Upper lobe of right lung (tissue), 1 donor: ENCODE data around the gene ARL8A. TPM values are rescaled to one million over a fixed set of nuclear protein-coding genes. Genes with fewer than 3 reads are reported as not detected.

ENCODE experiments used
- ATAC-seq: fragments of 200-7000 bp; cut with Tn5 transposase; one replicate; pipeline ENCODE4 v1.9.1; 2020; ENCODE audit warnings: mild to moderate bottlenecking, moderate library complexity
- DNase-seq: peaks from one replicate; pipeline ENCODE4 v3.0.0-alpha.2; 2020
- H3K27ac ChIP-seq: fragments of 200-600 bp; one replicate; pipeline ENCODE4 v1.8.0; 2022
- H3K27me3 ChIP-seq: fragments of 200-600 bp; one replicate; pipeline ENCODE4 v1.8.0; 2022; ENCODE audit warnings: mild to moderate bottlenecking
- H3K36me3 ChIP-seq: fragments of 200-600 bp; one replicate; pipeline ENCODE4 v1.8.0; 2022
- H3K4me1 ChIP-seq: fragments of 200-600 bp; one replicate; pipeline ENCODE4 v1.8.0; 2022
- H3K4me3 ChIP-seq: fragments of 200-600 bp; one replicate; pipeline ENCODE4 v1.8.0; 2022; ENCODE audit warnings: mild to moderate bottlenecking
- H3K9me3 ChIP-seq: fragments of 200-600 bp; one replicate; pipeline ENCODE4 v1.8.0; 2022
- intact Hi-C: fragments of 100-400 bp; cut with DNase I; formaldehyde crosslinking; loops from one replicate; pipeline ENCODE4 v1.11.0; 2022
- total RNA-seq: library from RNA; stranded (reverse); fragmentation: NEBNext Ultra II Directional; extraction: Animal tissue kit (Norgen Biotek cat#: 25700); gene quantifications from one replicate; pipeline ENCODE4 v1.2.1, GENCODE V29; 2021
- TF ChIP-seq, protein P1 (sequence below): fragments of 200-600 bp; IDR thresholded peaks from one replicate; pipeline ENCODE4 v1.8.0; 2022; ENCODE audit warnings: antibody characterized with exemption
- donor health status: DM: no; HTN: yes; CAD: no; lungs with severe emphysema.

The ARL8A gene
- total RNA-seq, 1 donor from 2014 or later, result 106 TPM

GRCh38 chr1:202152399-202152798 lies 7.9 kb upstream of the ARL8A start:
- H3K27ac ChIP-seq, result no peak overlapping the region
- H3K36me3 ChIP-seq, result no peaks in the 10 kb centered on the region
- H3K4me3 ChIP-seq, result no peak overlapping the region
- TF ChIP-seq, protein P1, sequence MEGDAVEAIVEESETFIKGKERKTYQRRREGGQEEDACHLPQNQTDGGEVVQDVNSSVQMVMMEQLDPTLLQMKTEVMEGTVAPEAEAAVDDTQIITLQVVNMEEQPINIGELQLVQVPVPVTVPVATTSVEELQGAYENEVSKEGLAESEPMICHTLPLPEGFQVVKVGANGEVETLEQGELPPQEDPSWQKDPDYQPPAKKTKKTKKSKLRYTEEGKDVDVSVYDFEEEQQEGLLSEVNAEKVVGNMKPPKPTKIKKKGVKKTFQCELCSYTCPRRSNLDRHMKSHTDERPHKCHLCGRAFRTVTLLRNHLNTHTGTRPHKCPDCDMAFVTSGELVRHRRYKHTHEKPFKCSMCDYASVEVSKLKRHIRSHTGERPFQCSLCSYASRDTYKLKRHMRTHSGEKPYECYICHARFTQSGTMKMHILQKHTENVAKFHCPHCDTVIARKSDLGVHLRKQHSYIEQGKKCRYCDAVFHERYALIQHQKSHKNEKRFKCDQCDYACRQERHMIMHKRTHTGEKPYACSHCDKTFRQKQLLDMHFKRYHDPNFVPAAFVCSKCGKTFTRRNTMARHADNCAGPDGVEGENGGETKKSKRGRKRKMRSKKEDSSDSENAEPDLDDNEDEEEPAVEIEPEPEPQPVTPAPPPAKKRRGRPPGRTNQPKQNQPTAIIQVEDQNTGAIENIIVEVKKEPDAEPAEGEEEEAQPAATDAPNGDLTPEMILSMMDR, result no peak
- ATAC-seq, result no peak
- peaks cover 14% of the 10 kb centered on the region for H3K4me1 ChIP-seq
- H3K27me3 ChIP-seq, result no peaks in the 10 kb centered on the region
- intact Hi-C loops, result no loop called here
- DNase-seq, result no peak
- no peaks in the 10 kb centered on the region for H3K9me3 ChIP-seq

- H3K27me3 ChIP-seq, result no peaks in the 10 kb centered on the region
- no peak overlapping the region for H3K4me3 ChIP-seq
- TF ChIP-seq, protein P1, result no peak
- H3K4me1 ChIP-seq, result peaks cover 14% of the 10 kb centered on the region
- no peaks in the 10 kb centered on the region for H3K36me3 ChIP-seq
- ATAC-seq, result no peak
- no peaks in the 10 kb centered on the region for H3K9me3 ChIP-seq
- no peak for DNase-seq
- no peak overlapping the region for H3K27ac ChIP-seq
- intact Hi-C loops, result no loop called here
Measured at GRCh38 chr1:202151045-202151444, 6.5 kb upstream of the ARL8A start.

DNA sequence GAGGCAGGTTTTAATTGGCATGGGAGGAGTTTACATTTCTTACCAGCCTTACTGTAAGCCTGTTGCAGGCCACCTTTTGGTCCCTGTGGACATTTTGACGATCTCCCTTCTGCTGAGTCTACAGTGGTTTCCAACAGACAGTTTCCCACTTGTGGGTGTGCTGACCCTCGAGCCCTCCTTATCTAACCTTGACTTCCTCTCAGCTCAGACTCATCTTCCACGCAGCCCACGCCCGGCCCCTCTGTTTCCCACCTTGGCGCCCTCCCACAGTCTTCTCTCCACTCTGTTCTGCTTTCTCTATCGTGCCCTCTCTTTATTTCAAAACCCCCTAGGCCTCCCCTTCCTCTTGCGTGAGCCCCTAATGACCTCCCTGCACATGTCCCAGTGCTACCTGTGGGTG lies 6.1 kb upstream of the ARL8A start:
- peaks cover 13% of the 10 kb centered on the region for H3K4me1 ChIP-seq
- no peaks in the 10 kb centered on the region for H3K9me3 ChIP-seq
- H3K4me3 ChIP-seq, result no peak overlapping the region
- ATAC-seq, result no peak
- no peaks in the 10 kb centered on the region for H3K27me3 ChIP-seq
- H3K27ac ChIP-seq, result no peak overlapping the region
- TF ChIP-seq, protein P1, result no peak
- intact Hi-C loops, result no loop called here
- H3K36me3 ChIP-seq, result no peaks in the 10 kb centered on the region
- DNase-seq, result no peak

DNA sequence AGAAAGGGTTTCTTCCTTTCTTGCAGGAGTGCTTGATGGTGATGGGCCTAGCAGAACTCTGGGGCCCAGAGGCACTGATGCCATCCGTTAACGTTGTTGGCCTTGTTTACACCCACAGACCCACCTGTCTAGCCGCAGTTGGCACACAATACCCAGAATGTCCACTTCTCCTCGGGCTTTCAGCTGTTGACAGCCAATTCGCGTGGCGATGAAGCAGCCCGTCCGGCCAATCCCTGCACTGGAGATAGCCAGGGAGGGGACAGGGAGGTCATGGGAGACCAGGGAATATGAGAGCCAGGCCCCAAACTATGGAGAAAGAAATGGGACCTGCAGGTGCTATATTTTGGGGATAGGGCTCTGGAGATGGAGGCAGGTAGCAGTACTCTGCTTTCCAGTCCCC lies 5.7 kb upstream of the ARL8A start:
- intact Hi-C loops, result no loop called here

GRCh38 chr1:202149566-202149965 lies 5.0 kb upstream of the ARL8A start:
- TF ChIP-seq, protein P1, result no peak
- ATAC-seq (no peak), DNase-seq (no peak)
- Histone ChIP-seq H3K9me3 (no peaks in the 10 kb centered on the region), H3K27me3 (no peaks in the 10 kb centered on the region), H3K4me3 (no peak overlapping the region), H3K27ac (no peak overlapping the region), H3K4me1 (peaks cover 9% of the 10 kb centered on the region), H3K36me3 (no peaks in the 10 kb centered on the region)
- intact Hi-C loops, result no loop called here

More for the DNA sequence above, 5.7 kb upstream of the ARL8A start:
- ATAC-seq (no peak), DNase-seq (no peak)
- Histone ChIP-seq H3K36me3 (no peaks in the 10 kb centered on the region), H3K27ac (no peak overlapping the region), H3K4me1 (peaks cover 13% of the 10 kb centered on the region), H3K9me3 (no peaks in the 10 kb centered on the region), H3K4me3 (no peak overlapping the region), H3K27me3 (no peaks in the 10 kb centered on the region)
- TF ChIP-seq, protein P1, result no peak

- Histone ChIP-seq H3K4me1 (peaks cover 7% of the 10 kb centered on the region), H3K9me3 (no peaks in the 10 kb centered on the region), H3K4me3 (no peak overlapping the region), H3K27ac (no peak overlapping the region), H3K27me3 (no peaks in the 10 kb centered on the region), H3K36me3 (no peaks in the 10 kb centered on the region)
- ATAC-seq, result no peak
- intact Hi-C loops, result no loop called here
- TF ChIP-seq, protein P1, result no peak
- no peak for DNase-seq
Measured at GRCh38 chr1:202148391-202148790, 3.9 kb upstream of the ARL8A start.
